GM12878 (cell line): Measurements from ENCODE around the gene GLB1L. TPM values are rescaled to one million over a fixed set of nuclear protein-coding genes. Genes with fewer than 3 reads are reported as not detected.

ENCODE experiments used
- ATAC-seq: fragments of 200-7000 bp; cut with Tn5 transposase; 3 replicates; pipeline ENCODE4 v1.9.1; 2020; ENCODE audit warnings: mild to moderate bottlenecking, moderate library complexity
- BruUV-seq: library from RNA; stranded (reverse); fragments of 400-500 nt; replicated peaks from 2 replicates; lab custom pipeline; 2021; lab: Mats Ljungman, UMichigan
- CTCF ChIA-PET: fragments of 300-600 bp; sonication (Branson Sonifier 250); formaldehyde crosslinking; extraction: SDS; loops from one replicate; lab custom pipeline; 2021; ENCODE audit warnings: inconsistent platforms; lab: Yijun Ruan, JAX
- POLR2A ChIA-PET: fragments of 350-600 bp; formaldehyde crosslinking; extraction: SDS; loops from one replicate; lab custom pipeline; 2021; ENCODE audit warnings: inconsistent platforms; lab: Charles Lee
- RAD21 ChIA-PET: fragments of 300-600 bp; sonication (Branson Sonifier 250); formaldehyde crosslinking; loops from one replicate; lab custom pipeline; 2023; ENCODE audit warnings: antibody characterized with exemption; ENCODE audit not compliant: unreplicated experiment; lab: Charles Lee
- SMC1A ChIA-PET: fragments of 300-600 bp; sonication (Branson Sonifier 250); formaldehyde crosslinking; loops from one replicate; lab custom pipeline; 2023; ENCODE audit not compliant: unreplicated experiment, uncharacterized antibody; lab: Charles Lee
- DNase-seq: peaks from one replicate; pipeline ENCODE4 v3.0.0-alpha.2; 2011; ENCODE audit warnings: low read depth, low spot score
- FAIRE-seq: peaks from 3 replicates; lab custom pipeline; 2011; peaks lifted over from hg19 to GRCh38; lab: Jason Lieb, UNC
- H2AFZ ChIP-seq: 2 replicates; pipeline ENCODE4 v1.6.0; 2011; ENCODE audit warnings: low read depth, low read length, control low read depth; ENCODE audit not compliant: control insufficient read depth
- H3K27ac ChIP-seq: 2 replicates; pipeline ENCODE4 v1.5.1; 2011; ENCODE audit warnings: control low read depth; ENCODE audit not compliant: control insufficient read depth, insufficient read depth
- H3K27me3 ChIP-seq, 2 experiments: replicated peaks in 1 of 2; 2 replicates each; pipeline versions ENCODE4 v1.6.0 to v1.6.1; 2011; ENCODE audit warnings: low read length in 1 of 2; ENCODE audit not compliant: control insufficient read depth in 2 of 2, insufficient read depth in 2 of 2
- H3K36me3 ChIP-seq, 2 experiments: 2 replicates each; pipeline ENCODE4 v1.5.1; 2011; ENCODE audit warnings: low read length in 1 of 2; ENCODE audit not compliant: control insufficient read depth in 2 of 2, insufficient read depth in 2 of 2
- H3K4me1 ChIP-seq: 2 replicates; pipeline ENCODE4 v1.6.1; 2011; ENCODE audit warnings: mild to moderate bottlenecking, low read length, moderate library complexity, mixed read lengths; ENCODE audit not compliant: control insufficient read depth, insufficient read depth
- H3K4me2 ChIP-seq: 2 replicates; pipeline ENCODE4 v1.6.0; 2011; ENCODE audit warnings: control low read depth; ENCODE audit not compliant: control insufficient read depth, insufficient read depth
- H3K4me3 ChIP-seq: fragments of 200-600 bp; sonication (generic); 2 replicates; pipeline ENCODE4 v1.5.1; 2016
- H3K79me2 ChIP-seq: 2 replicates; pipeline ENCODE4 v1.6.0; 2011; ENCODE audit warnings: low read length; ENCODE audit not compliant: control insufficient read depth, insufficient read depth
- H3K9ac ChIP-seq: 2 replicates; pipeline ENCODE4 v1.8.0; 2011; ENCODE audit warnings: low read length, control low read depth, mixed read lengths; ENCODE audit not compliant: control insufficient read depth, insufficient read depth
- H3K9me3 ChIP-seq: replicated peaks from 3 replicates; pipeline ENCODE4 v1.5.1; 2011; ENCODE audit warnings: mild to moderate bottlenecking, low read length; ENCODE audit not compliant: control insufficient read depth, insufficient read depth
- H4K20me1 ChIP-seq: 2 replicates; pipeline ENCODE4 v1.6.0; 2011; ENCODE audit not compliant: control insufficient read depth, insufficient read depth
- ASH2L ChIP-seq: fragments of 300-600, 200-600 bp; sonication (generic); IDR thresholded peaks from 2 replicates; pipeline ENCODE4 v1.6.1; 2017; ENCODE audit warnings: low read depth, mild to moderate bottlenecking, borderline replicate concordance
- BCLAF1 ChIP-seq: fragments of 450-650 bp; IDR thresholded peaks from 2 replicates; pipeline ENCODE4 v1.6.1; 2017; ENCODE audit warnings: antibody characterized with exemption, mild to moderate bottlenecking, moderate library complexity
- CEBPB ChIP-seq, 2 experiments: fragments of 150-350 bp in 1 of 2; IDR thresholded peaks; 2 replicates each; pipeline ENCODE4 v1.6.1; 2012 to 2014; ENCODE audit warnings: low read depth in 2 of 2, low read length in 2 of 2, borderline replicate concordance in 1 of 2, inconsistent platforms in 1 of 2
- CHD1 ChIP-seq: IDR thresholded peaks from 2 replicates; pipeline ENCODE4 v1.6.1; 2012; ENCODE audit warnings: low read depth, low read length, improper control_type of control experiment
- KLF5 ChIP-seq: fragments of 450-650 bp; IDR thresholded peaks from 2 replicates; pipeline ENCODE4 v1.6.1; 2014; ENCODE audit warnings: mild to moderate bottlenecking; ENCODE audit not compliant: partially characterized antibody
- NR2C2 ChIP-seq: IDR thresholded peaks from 2 replicates; pipeline ENCODE4 v1.6.1; 2011; ENCODE audit warnings: borderline replicate concordance, low read depth; ENCODE audit not compliant: control insufficient read depth, insufficient read length
- PKNOX1 ChIP-seq: fragments of 450-650 bp; IDR thresholded peaks from 2 replicates; pipeline ENCODE4 v1.6.1; 2016; ENCODE audit warnings: mild to moderate bottlenecking
- RELA ChIP-seq: fragments of 450-650 bp; IDR thresholded peaks from 2 replicates; pipeline ENCODE4 v1.8.0; 2014; ENCODE audit warnings: borderline replicate concordance; ENCODE audit not compliant: partially characterized antibody
- SIN3A ChIP-seq: IDR thresholded peaks from 2 replicates; pipeline ENCODE4 v1.6.1; 2012; ENCODE audit warnings: low read depth, low read length, improper control_type of control experiment
- SIX5 ChIP-seq: IDR thresholded peaks from 2 replicates; pipeline ENCODE4 v1.6.1; 2011; ENCODE audit warnings: mild to moderate bottlenecking, low read depth, low read length, moderate library complexity; ENCODE audit not compliant: severe bottlenecking
- STAT1 ChIP-seq: fragments of 450-650 bp; conservative IDR thresholded peaks from 2 replicates; pipeline ENCODE4 v1.6.1; 2014; ENCODE audit warnings: antibody characterized with exemption, mild to moderate bottlenecking
- TCF12 ChIP-seq: IDR thresholded peaks from 2 replicates; pipeline ENCODE4 v1.6.1; 2011; ENCODE audit warnings: low read depth, mild to moderate bottlenecking, low read length
- ZBTB33 ChIP-seq: fragments of 450-650 bp; IDR thresholded peaks from 2 replicates; pipeline ENCODE4 v1.6.1; 2017; ENCODE audit warnings: mild to moderate bottlenecking
- ZNF687 ChIP-seq: fragments of 450-650 bp; IDR thresholded peaks from 2 replicates; pipeline ENCODE4 v1.6.1; 2017; ENCODE audit warnings: mild to moderate bottlenecking, moderate library complexity
- WGBS: methylation state at CpG from one replicate; pipeline ENCODE4 v1.1.6; 2016; ENCODE audit warnings: low lambda C conversion rate; ENCODE audit not compliant: insufficient replicate concordance, insufficient coverage; ENCODE audit errors: missing lambda C conversion rate; 5-methylcytosine and 5-hydroxymethylcytosine counted together
- in situ Hi-C: fragments of 300-500 bp; cut with MboI; formaldehyde crosslinking; loops from 9 replicates; pipeline ENCODE4 v1.14.3; 2018; ENCODE audit warnings: mixed read lengths
- intact Hi-C: fragments of 100-400 bp; cut with micrococcal nuclease; formaldehyde crosslinking; loops from one replicate; pipeline ENCODE4 v1.14.2; 2022; ENCODE audit not compliant: unreplicated experiment
- polyA plus RNA-seq, 11 experiments: library from polyadenylated mRNA; depleted of rRNA in 4 of 11; unstranded in 6 of 11; stranded (reverse) in 5 of 11; fragments of >200 nt; fragmentation: Nextera tagmentation in 4 of 11; fragmentation: Illumina TruSeq in 1 of 11; extraction: Ambion mirVana in 4 of 11; extraction: Trizol in 1 of 11; gene quantifications; 1 replicate in 1 of 11; 2 replicates in 10 of 11; pipeline versions ENCODE4 v1.2.1 to v1.2.3, GENCODE V29; 2011 to 2016; ENCODE audit warnings: inconsistent platforms in 2 of 11, missing spikeins in 2 of 11, low read depth in 1 of 11
- total RNA-seq, 4 experiments: library from RNA; depleted of rRNA in 3 of 4; stranded (reverse); fragments of >200 nt in 3 of 4; fragmentation: Illumina TruSeq in 1 of 4; extraction: Trizol in 1 of 4; gene quantifications; 2 replicates each; pipeline versions ENCODE4 v1.2.1 to v1.2.3, GENCODE V29; 2013 to 2021

Gene GLB1L
- total and polyA plus RNA-seq, 10 of the 15 experiments (the other 5 are each of a cell fraction or from before 2014, with no cell fraction given): 0.29 to 4.6 (median 2.7) TPM

GRCh38 chr2:219205165-219205538 is 40.1 kb downstream of the GLB1L start:
- no peaks in the 10 kb centered on the region for H3K27me3 ChIP-seq
- H4K20me1 ChIP-seq: no peaks in the 10 kb centered on the region
- no peaks in the 10 kb centered on the region; a peak in 1 of 4 replicates for H3K36me3 ChIP-seq
- no peak overlapping the region for H3K9ac ChIP-seq
- 90% methylated on average over 5 of the region's 5 CpGs for WGBS
- RAD21 ChIA-PET: interaction anchor here (2.1 kb wide), 1 partner anchor 89 kb away, joined by 13 read pairs; no protein-coding TSS in a partner anchor
- CTCF ChIA-PET: no interaction called here
- DNase-seq: no peak
- SMC1A ChIA-PET: no interaction called here
- TF ChIP-seq KLF5 (no peak), BCLAF1 (no peak), RELA (no peak), SIX5 (no peak), ASH2L (no peak), STAT1 (no peak), PKNOX1 (no peak), CHD1 (no peak), SIN3A (no peak), CEBPB (IDR thresholded peaks at IDR 0.05; ENCODE audit: borderline replicate concordance in 1 of 2, low read depth in 2 of 2, low read length in 2 of 2) (no peak), ZNF687 (no peak), NR2C2 (no peak), ZBTB33 (no peak), TCF12 (no peak)
- TF ChIP-seq, all 136 proteins: peak for 0
- in situ Hi-C loops: loop anchor here (5.0 kb wide), 1 partner anchor 33 kb away; the partner anchor contains the start of gene SLC23A3
- H3K4me2 ChIP-seq: no peak overlapping the region
- H3K4me1 ChIP-seq: peaks cover 8% of the 10 kb centered on the region
- no peaks in the 10 kb centered on the region for H3K9me3 ChIP-seq
- no peak overlapping the region for H3K27ac ChIP-seq
- ATAC-seq (no peak), FAIRE-seq (no peak)
- no peak overlapping the region for H2AFZ ChIP-seq
- no TSS peak for BruUV-seq
- no peak overlapping the region for H3K4me3 ChIP-seq
- POLR2A ChIA-PET: interaction anchor here (0.9 to 2.8 kb wide), 2 partner anchors 30 to 95 kb away, joined by 3 to 47 read pairs; partner anchors contain the start of gene CNPPD1
- H3K79me2 ChIP-seq: no peaks in the 10 kb centered on the region; the same call in 1 of the 2 replicates
- intact Hi-C loops: loop anchor here (5.0 kb wide), 1 partner anchor 72 kb away; the partner anchor contains the start of gene DNAJB2
